HG02938 (cell line): ENCODE data around the gene SMIM27.
"Not testable (repeated sequence)": the region's sequence is repeated elsewhere in the genome, so short reads cannot be mapped to it uniquely, and the experiment has no call there.

Experiments used
- ATAC-seq: cut with Tn5 transposase; IDR thresholded peaks from one replicate; pipeline ENCODE4 v1.9.1; 2021; ENCODE audit warnings: mild to moderate bottlenecking, moderate library complexity; ENCODE audit not compliant: unreplicated experiment

The SMIM27 gene, protein sequence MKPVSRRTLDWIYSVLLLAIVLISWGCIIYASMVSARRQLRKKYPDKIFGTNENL

DNA sequence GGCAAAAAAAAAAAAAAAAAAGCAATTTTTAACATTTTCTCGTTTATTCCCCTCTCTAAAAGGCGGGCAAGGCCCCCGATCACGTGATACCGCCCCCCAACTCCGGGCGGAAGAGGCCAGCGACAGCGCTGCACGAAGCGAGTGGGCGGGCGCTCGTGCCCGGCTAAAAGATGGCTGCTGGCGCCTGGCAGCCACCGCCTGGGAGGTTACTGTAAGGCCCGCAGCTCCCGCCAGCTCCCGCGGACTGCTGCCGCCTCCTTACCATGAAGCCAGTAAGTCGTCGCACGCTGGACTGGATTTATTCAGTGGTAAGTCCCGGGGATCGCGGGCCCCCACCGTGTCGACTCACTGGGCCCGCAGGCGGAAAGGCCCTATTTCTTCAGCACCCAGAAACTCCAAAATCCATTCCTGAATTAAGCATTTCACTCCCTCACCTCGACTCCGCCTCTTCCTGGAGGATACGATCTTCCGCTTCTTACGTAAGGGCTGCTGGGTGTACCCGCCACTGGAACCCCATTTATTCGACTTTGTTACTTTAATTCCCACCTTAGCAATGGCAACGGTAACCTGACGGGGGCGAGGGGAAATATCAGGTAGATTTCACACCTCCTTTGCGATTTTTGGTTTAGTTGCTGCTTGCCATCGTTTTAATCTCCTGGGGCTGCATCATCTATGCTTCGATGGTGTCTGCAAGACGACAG lies at the start of gene SMIM27, which contains the start of gene TOPORS:
SMIM27 (plus strand) TSS at position 156 of the 701 bp plus-strand sequence; CDS start at position 264, 108 bp downstream.
TOPORS (minus strand) TSS at position 415 of the 701 bp plus-strand sequence; CDS start at position 265, 150 bp downstream.
- peak; percentile 63 for ATAC-seq

DNA sequence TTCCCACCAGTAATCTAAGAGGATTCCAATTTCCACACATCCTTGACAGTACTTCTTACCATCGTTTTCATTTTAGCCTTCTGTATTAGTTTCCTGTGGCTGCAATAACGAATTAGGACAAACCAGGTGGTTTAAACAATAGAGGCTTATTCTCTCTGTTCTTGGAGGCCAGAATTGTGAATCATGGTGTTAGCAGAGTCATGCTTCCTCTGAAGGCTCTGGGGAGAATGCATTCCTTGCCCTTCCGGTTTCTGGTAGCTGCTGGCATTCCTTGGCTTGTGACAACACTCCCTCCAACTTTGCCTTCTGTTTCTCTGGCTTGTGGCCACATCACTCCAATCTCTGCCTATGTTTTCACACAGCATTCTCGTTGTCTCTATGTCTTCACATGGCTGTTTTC lies 49.7 kb upstream of the SMIM27 start:
- ATAC-seq, result no peak

DNA sequence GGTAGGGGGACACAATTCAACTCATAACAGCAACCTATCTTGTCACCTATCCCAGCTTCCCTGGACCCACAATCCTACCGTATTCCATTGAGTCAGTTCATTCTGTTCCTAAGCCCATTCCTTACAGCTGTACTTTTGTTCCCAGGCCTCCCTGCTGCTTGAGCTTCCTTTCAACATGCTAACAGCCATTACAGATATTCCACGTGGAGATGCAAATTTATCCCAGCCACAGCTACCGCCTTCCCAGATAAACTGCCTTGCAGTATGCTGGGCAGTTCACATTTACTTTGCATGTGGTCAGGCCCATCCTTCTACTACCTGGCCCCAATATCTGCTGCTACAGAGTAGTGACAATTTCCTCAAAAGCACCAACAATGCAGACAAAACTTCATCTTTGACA lies 49.1 kb upstream of the SMIM27 start:
- ATAC-seq, result no peak

- ATAC-seq, result no peak
Measured at GRCh38 chr9:32508728-32509127, 43.4 kb upstream of the SMIM27 start.

DNA sequence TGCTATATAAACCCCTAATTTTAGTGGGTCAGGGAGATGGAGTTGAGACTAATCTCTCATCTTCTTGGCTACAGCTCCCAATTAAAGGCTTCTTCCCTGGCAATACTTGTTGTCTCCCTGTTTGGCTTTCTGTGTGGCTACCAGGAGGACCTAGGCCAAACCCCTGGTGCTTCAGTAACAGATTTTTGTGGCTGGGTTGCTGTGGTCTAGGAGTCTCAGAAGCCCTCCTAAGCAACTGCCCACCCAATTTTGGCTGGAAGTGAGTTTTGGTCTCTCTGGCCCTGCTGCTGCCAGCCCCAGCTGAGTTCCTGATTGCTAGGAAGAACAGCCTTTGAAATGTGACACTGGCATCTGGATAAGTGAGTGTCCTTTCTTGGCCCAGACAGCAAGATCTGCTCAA lies 35.9 kb upstream of the SMIM27 start:
- ATAC-seq, result no peak

DNA sequence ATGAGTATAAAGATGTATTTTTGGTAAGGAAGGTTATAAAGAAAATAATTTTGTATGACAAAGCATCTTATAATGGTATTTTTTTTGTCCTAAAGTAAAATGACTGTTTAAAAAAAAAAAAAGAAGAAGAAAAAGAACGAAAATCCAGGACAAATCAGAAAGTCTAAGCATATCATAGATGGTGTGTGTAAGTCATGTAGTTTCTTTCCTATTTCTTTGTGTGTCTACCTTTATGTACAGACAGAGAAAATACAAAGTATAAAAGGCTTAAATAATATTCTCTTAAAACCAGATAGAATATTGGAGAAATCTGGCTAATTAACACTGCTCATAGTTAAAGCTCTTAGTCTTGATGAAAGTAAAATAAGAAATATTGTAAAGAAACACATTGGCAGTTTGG lies 33.9 kb upstream of the SMIM27 start:
- ATAC-seq, result no peak

GRCh38 chr9:32523910-32524309 lies 28.2 kb upstream of the SMIM27 start:
- ATAC-seq, result no peak

- ATAC-seq, result not testable (repeated sequence)
Measured at GRCh38 chr9:32524558-32524891, 27.6 kb upstream of the SMIM27 start.

GRCh38 chr9:32524892-32525708 lies 27.0 kb upstream of the SMIM27 start:
- peak; percentile 19 for ATAC-seq

DNA sequence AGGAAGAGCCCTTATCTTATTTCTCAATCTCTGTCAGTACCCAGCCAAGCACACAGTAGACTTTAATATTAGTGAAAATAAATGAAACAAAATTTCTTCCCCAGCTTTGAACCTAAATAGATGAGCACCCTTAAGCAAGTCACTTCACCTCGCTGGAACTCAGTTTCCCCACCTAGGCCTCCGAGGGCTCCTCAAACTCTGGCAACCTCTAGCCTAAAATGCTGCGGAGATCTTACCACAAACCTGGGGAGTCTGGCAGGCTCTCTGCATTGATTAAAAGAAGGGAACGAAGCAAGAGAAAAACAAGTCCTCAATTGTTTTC lies 26.5 kb upstream of the SMIM27 start:
- ATAC-seq, result peak; percentile 21

DNA sequence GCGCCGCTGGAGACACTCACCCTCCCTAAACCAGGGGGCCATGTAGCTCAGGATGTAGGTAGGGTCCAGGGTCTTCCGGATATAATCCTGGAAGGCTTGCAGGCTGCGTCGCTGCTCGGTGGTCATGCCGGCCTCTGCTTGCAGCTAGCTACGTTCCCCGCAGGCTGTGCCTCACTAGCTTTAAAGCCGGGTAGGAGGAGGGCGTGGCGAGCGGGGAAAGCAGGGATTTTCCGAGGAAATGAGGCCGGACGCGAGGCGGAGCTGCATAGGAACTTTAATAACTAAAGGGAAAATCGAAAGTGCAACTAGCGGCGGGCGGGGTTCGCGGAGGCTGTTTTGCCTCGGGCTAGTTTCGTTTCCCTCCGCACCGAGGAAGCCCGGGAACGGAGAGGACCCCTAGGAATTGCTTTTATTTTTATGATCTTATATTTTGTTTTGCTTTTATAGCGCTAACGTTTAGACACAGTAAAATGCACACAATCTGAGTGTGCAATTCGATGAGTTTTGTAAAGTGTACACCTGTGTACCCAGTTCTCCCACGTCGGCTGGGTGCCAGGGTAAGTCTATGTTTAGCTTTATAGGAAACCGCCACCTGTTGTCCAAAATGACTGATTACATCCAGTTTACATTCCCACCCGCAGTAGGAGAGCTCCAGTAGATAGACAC lies 26.0 kb upstream of the SMIM27 start, which contains the start of gene RIGI:
RIGI (minus strand) TSS at position 156 of the 666 bp plus-strand sequence; CDS start at position 126, 30 bp downstream.
- peak; percentile 66 for ATAC-seq

DNA sequence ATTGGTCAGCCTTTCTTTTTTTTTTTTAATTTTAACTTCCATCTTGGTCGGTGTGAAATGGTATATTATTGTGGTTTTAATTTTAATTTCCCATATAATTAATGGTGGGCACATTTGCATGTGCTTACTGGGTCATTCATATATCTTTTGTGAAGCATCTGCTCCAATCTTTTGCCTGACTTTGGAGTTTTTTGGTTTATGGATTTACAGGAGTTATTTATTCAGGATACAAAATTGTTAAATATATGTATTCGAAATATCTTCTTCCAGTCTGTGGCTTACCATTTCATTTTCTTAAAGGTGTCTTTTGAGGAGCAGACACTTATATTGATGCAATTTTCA lies 25.4 kb upstream of the SMIM27 start:
- ATAC-seq, result no peak

DNA sequence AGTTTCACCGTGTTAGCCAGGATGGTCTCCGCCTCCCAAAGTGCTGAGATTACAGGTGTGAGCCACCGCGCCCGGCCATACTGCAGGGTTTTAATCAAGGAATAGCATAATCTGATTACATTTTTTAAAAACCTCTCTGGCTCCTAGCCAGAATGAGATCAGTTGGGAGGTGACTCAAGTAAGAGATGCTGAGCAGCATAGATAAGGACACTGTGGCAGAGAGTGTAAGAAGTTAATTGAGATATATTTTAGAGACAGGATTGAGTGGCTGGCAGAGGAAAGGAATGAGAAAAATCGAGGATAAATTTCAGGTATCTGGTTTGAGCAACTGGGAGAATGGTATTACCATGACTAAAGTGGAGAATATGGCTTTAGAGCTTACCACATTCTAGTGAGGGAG lies 18.8 kb upstream of the SMIM27 start:
- no peak for ATAC-seq

GRCh38 chr9:32533816-32534215 lies 18.3 kb upstream of the SMIM27 start:
- ATAC-seq, result no peak

GRCh38 chr9:32543047-32543446 lies 9.1 kb upstream of the SMIM27 start:
- no peak for ATAC-seq

GRCh38 chr9:32545884-32546283 lies 6.2 kb upstream of the SMIM27 start:
- ATAC-seq, result no peak

- ATAC-seq, result not testable (repeated sequence)
Measured at GRCh38 chr9:32548213-32548612, 3.9 kb upstream of the SMIM27 start.

- ATAC-seq, result no peak
Measured at GRCh38 chr9:32550150-32550561, 2.0 kb upstream of the SMIM27 start.

GRCh38 chr9:32550562-32551275 lies 1.4 kb upstream of the SMIM27 start:
- peak; percentile 55 for ATAC-seq

GRCh38 chr9:32551276-32552051 lies 663 bp upstream of the SMIM27 start:
- ATAC-seq, result peak; percentile 13
